ENCODE results near the gene LSM7. TPM values are rescaled to one million over a fixed set of nuclear protein-coding genes. Genes with fewer than 3 reads are reported as not detected.
A peak's percentile ranks its signal among the peaks of the same experiment; 100 is the strongest.

Gene LSM7
- total RNA-seq, 1 experiment from 2014 or later: 97.3 TPM

GRCh38 chr19:2375353-2376121, 47.2 kb upstream of the LSM7 start:
- ChIA-PET CTCF (interaction anchor here (0.6 kb wide), 1 partner anchor 16 kb away, joined by 4 read pairs; no protein-coding TSS in a partner anchor), POLR2A (no interaction called here)
- in situ Hi-C loops (cut with HindIII; ENCODE audit: low pct_unique_long_range_greater_than_20kb, low sequenced_read_pairs) (no loop called here), intact Hi-C loops (cut with micrococcal nuclease; ENCODE audit: unreplicated experiment) (no loop called here)
- no peak overlapping the region for H3K4me3 ChIP-seq (ENCODE audit: low read depth in 2 of 2, low read length in 2 of 2)
- H3K9me3 ChIP-seq (ENCODE audit: control insufficient read depth, insufficient read depth, low read depth, low read length): no peaks in the 10 kb centered on the region
- H3K27ac ChIP-seq (ENCODE audit: low read length): no peak overlapping the region
- no TSS peak for BruUV-seq (replicated peaks)
- H3K4me1 ChIP-seq (ENCODE audit: control insufficient read depth, insufficient read depth, low read length): no peaks in the 10 kb centered on the region
- no peak for DNase-seq (ENCODE audit: low read depth, low spot score)
- ATAC-seq: 0 out of 2 replicates have a peak, but pooled peaks have one; percentile 27
- no peaks in the 10 kb centered on the region for H3K27me3 ChIP-seq (ENCODE audit: control insufficient read depth, insufficient read depth, low read length)
- no peaks in the 10 kb centered on the region for H3K36me3 ChIP-seq (ENCODE audit: control insufficient read depth, insufficient read depth, low read length)
- TF ChIP-seq SIN3A (IDR thresholded peaks at IDR 0.05; ENCODE audit: borderline replicate concordance, insufficient read depth, low read depth, low read length) (no peak), REST (IDR thresholded peaks at IDR 0.05; ENCODE audit: insufficient read depth in 1 of 2, low read depth in 2 of 2, low read length in 1 of 2) (no peak), TCF7L2 (IDR thresholded peaks at IDR 0.05; ENCODE audit: low read depth, low read length) (no peak), CTCF (IDR thresholded peaks at IDR 0.05) (no peak), POLR2AphosphoS5 (IDR thresholded peaks at IDR 0.05; ENCODE audit: low read depth, low read length) (no peak)

DNA sequence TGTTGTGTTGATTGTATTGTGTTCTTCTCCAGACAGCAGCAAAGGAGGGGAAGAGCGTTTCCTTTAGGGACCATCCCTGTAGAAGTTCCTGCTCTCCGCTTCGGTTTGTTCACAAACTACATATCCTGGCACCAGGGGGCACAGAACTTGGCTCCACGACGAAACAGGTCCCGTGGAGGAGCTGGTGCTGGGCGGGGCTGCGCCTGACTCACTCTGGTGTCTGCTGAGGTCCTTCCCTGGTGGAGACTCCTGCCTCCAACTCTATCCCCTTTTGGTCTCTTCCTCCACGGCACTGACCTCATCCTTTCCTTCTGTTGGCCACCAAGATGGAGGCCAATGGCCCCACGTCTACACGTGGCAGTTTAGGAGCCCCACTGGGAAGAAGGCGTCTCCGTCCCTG, 46.4 kb upstream of the LSM7 start:
- POLR2A ChIA-PET: no interaction called here
- in situ Hi-C loops (cut with HindIII; ENCODE audit: low pct_unique_long_range_greater_than_20kb, low sequenced_read_pairs) (no loop called here), intact Hi-C loops (cut with micrococcal nuclease; ENCODE audit: unreplicated experiment) (no loop called here)
- Histone ChIP-seq H3K27ac (ENCODE audit: low read length) (no peak overlapping the region), H3K4me1 (ENCODE audit: control insufficient read depth, insufficient read depth, low read length) (no peaks in the 10 kb centered on the region), H3K4me3 (ENCODE audit: low read depth in 2 of 2, low read length in 2 of 2) (no peak overlapping the region), H3K27me3 (ENCODE audit: control insufficient read depth, insufficient read depth, low read length) (no peaks in the 10 kb centered on the region), H3K9me3 (ENCODE audit: control insufficient read depth, insufficient read depth, low read depth, low read length) (no peaks in the 10 kb centered on the region), H3K36me3 (ENCODE audit: control insufficient read depth, insufficient read depth, low read length) (no peaks in the 10 kb centered on the region)
- CTCF ChIA-PET: no interaction called here
- DNase-seq (ENCODE audit: low read depth, low spot score) (no peak), ATAC-seq (no peak)
- no TSS peak for BruUV-seq (replicated peaks)
- TF ChIP-seq SIN3A (IDR thresholded peaks at IDR 0.05; ENCODE audit: borderline replicate concordance, insufficient read depth, low read depth, low read length) (no peak), CTCF (IDR thresholded peaks at IDR 0.05) (no peak), POLR2AphosphoS5 (IDR thresholded peaks at IDR 0.05; ENCODE audit: low read depth, low read length) (no peak), TCF7L2 (IDR thresholded peaks at IDR 0.05; ENCODE audit: low read depth, low read length) (no peak)

Measured in Panc1 (cell line).